ENCODE data around the gene FBXL7. TPM values are rescaled to one million over a fixed set of nuclear protein-coding genes. Genes with fewer than 3 reads are reported as not detected.

The FBXL7 gene
- total RNA-seq, 2 donors from 2014 or later = 21.1 to 31.7 TPM

DNA sequence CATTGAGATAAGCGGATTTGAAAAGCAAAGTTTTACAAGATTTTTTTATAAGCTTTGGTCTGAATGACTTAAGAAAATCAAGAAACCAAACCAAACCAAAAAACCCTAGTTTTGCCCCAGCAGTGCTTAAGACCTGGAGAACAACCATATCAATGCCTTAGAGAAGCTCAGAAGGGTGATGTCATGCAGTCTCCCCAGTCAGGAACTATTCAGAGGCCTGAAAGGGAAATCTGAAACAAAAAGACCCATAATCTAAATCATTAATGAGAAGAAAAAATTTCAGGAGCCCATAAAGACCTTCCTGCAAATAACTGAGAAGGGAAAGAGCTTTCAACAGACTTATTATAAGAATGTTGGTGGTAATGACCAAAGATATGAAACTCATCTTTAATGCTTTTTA, 399.5 kb downstream of the FBXL7 start:
- Histone ChIP-seq H3K27me3 (replicated peaks; ENCODE audit: insufficient read depth) (no peaks in the 10 kb centered on the region), H3K4me3 (no peak overlapping the region), H3K9me3 (no peaks in the 10 kb centered on the region), H3K4me1 (ENCODE audit: control insufficient read depth in 1 of 2, low read depth in 2 of 2) (peaks cover 5 to 8% of the 10 kb centered on the region in 2 donors), H3K27ac (no peak overlapping the region), H3K36me3 (no peaks in the 10 kb centered on the region)
- no peak for DNase-seq (ENCODE audit: low spot score)
- TF ChIP-seq, protein P1, sequence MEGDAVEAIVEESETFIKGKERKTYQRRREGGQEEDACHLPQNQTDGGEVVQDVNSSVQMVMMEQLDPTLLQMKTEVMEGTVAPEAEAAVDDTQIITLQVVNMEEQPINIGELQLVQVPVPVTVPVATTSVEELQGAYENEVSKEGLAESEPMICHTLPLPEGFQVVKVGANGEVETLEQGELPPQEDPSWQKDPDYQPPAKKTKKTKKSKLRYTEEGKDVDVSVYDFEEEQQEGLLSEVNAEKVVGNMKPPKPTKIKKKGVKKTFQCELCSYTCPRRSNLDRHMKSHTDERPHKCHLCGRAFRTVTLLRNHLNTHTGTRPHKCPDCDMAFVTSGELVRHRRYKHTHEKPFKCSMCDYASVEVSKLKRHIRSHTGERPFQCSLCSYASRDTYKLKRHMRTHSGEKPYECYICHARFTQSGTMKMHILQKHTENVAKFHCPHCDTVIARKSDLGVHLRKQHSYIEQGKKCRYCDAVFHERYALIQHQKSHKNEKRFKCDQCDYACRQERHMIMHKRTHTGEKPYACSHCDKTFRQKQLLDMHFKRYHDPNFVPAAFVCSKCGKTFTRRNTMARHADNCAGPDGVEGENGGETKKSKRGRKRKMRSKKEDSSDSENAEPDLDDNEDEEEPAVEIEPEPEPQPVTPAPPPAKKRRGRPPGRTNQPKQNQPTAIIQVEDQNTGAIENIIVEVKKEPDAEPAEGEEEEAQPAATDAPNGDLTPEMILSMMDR (IDR thresholded peaks at IDR 0.05) = no peak
- no peak for ATAC-seq (ENCODE audit: insufficient number of reproducible peaks, low FRiP score, low read depth)

DNA sequence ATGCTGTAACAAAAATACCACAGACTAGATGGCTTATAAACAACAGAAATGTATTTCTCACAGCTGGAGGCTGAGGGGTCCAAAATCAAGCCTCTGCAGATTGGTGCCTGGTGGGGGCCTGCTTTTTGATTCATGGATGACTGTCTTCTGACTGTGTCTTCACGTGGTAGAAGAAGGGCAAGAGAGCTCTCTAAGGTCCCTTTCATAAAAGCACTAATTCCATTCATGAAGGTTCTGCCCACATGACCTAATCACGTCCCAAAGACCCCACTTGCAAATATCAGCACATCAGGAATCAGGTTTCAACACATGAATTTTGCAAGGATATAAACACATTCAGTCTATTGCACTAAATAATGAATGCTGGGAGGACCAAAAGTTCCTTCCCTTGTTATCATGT, 401.2 kb downstream of the FBXL7 start:
- Histone ChIP-seq H3K9me3 (no peaks in the 10 kb centered on the region), H3K27me3 (replicated peaks; ENCODE audit: insufficient read depth) (no peaks in the 10 kb centered on the region), H3K36me3 (no peaks in the 10 kb centered on the region), H3K27ac (no peak overlapping the region), H3K4me1 (ENCODE audit: control insufficient read depth in 1 of 2, low read depth in 2 of 2) (peaks cover 5 to 18% of the 10 kb centered on the region in 2 donors), H3K4me3 (no peak overlapping the region)
- ATAC-seq (ENCODE audit: insufficient number of reproducible peaks, low FRiP score, low read depth) = no peak
- TF ChIP-seq, protein P1 (IDR thresholded peaks at IDR 0.05) = no peak
- no peak for DNase-seq (ENCODE audit: low spot score)

DNA sequence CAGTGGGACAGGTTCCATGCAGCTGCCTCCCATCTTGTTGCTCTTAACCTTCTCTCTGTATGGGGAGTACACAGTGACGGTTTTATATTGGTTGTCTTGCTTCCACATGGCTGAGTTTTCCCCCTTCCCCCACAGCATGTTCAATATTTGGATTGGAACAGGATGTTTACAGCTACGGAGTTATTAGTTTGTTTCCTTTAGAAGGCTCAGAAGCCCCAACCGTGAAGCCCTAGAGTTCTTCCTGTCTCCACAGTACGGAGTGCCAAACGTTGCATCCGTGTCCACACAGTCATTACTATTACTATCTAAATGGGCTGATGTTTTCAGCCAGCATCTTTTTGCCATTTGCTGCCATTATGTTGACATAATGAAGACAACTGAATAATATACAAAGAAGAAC, 402.1 kb downstream of the FBXL7 start:
- Histone ChIP-seq H3K4me1 (ENCODE audit: control insufficient read depth in 1 of 2, low read depth in 2 of 2) (peaks cover 5 to 18% of the 10 kb centered on the region in 2 donors), H3K27me3 (replicated peaks; ENCODE audit: insufficient read depth) (no peaks in the 10 kb centered on the region), H3K4me3 (no peak overlapping the region), H3K27ac (no peak overlapping the region), H3K9me3 (no peaks in the 10 kb centered on the region), H3K36me3 (no peaks in the 10 kb centered on the region)
- ATAC-seq (ENCODE audit: insufficient number of reproducible peaks, low FRiP score, low read depth) = no peak
- TF ChIP-seq, protein P1 (IDR thresholded peaks at IDR 0.05) = no peak
- no peak for DNase-seq (ENCODE audit: low spot score)

DNA sequence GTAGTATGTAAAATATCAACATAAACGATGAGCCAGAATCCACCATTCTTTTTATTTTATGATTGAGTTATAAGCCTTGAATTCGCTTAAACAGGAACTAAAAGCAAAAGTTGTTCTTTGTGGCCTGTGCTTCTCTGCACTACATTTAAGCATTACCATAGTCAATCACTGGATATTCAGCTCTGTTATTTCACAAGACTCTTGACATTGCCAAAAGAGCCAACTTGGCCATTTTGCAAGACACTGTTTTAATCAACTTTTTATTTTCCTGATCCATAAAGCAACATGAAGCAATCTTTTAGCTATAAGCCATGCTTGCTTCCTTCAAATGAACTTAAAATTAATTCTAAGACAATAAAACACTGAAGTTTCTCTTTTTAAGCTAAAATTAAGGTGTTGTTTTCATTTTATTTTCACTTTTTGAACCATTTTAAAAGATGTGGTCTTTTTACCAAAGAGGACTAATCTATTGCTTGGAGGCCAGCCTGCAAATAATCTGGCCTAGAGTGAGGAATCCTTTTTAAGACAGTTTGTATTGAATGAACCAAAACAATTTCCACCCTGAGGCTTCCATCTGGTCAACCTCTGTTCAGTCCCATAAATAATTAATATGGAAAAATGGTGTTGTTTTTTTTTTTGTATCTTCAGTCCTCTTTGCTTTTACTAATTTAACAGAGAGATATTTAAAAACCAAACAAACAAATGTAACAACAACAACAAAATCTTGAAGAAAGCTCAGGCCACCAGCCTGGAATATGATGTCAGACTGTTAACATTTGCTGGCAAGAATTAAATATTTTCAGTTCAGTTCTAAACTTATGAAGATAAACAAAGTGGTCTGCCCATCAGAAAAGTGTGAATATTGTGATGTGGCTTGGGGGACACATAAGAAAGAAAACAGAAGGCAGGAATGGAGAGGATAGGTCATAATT, 405.2 kb downstream of the FBXL7 start:
- no peaks in the 10 kb centered on the region for H3K9me3 ChIP-seq
- no peaks in the 10 kb centered on the region for H3K36me3 ChIP-seq
- no peak overlapping the region for H3K27ac ChIP-seq
- TF ChIP-seq, protein P1 (IDR thresholded peaks at IDR 0.05) = no peak
- no peak for DNase-seq (ENCODE audit: low spot score)
- H3K4me1 ChIP-seq (ENCODE audit: control insufficient read depth in 1 of 2, low read depth in 2 of 2) = peaks cover 5 to 18% of the 10 kb centered on the region in 2 donors
- no peak for ATAC-seq (ENCODE audit: insufficient number of reproducible peaks, low FRiP score, low read depth)
- H3K27me3 ChIP-seq (replicated peaks; ENCODE audit: insufficient read depth) = no peaks in the 10 kb centered on the region
- no peak overlapping the region for H3K4me3 ChIP-seq

DNA sequence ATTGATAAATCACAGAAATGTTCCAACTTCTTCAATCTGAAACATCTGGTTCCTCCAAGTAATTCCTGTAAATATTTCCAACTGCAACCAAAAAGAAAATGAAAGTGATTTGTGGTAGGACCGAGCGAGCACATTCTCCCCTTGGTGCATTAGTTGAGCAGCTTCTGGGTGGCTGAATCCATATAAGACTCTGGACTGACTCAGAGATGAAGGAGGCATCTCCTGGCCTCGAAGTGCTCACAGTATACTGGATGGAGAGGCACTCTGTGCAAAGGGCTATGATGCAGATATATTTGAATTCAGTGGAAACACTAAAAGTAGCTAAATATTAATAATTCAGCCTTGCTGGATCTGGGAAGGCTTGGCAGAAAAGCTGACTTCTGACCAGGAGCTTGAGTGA, 414.7 kb downstream of the FBXL7 start:
- no peak overlapping the region for H3K27ac ChIP-seq
- no peaks in the 10 kb centered on the region for H3K36me3 ChIP-seq
- no peaks in the 10 kb centered on the region for H3K9me3 ChIP-seq
- DNase-seq (ENCODE audit: low spot score) = no peak
- no peaks in the 10 kb centered on the region for H3K27me3 ChIP-seq (replicated peaks; ENCODE audit: insufficient read depth)
- no peak for ATAC-seq (ENCODE audit: insufficient number of reproducible peaks, low FRiP score, low read depth)
- peaks cover 0 to 4% of the 10 kb centered on the region in 2 donors for H3K4me1 ChIP-seq (ENCODE audit: control insufficient read depth in 1 of 2, low read depth in 2 of 2)
- TF ChIP-seq, protein P1 (IDR thresholded peaks at IDR 0.05) = no peak
- no peak overlapping the region for H3K4me3 ChIP-seq

All from thoracic aorta (tissue), 2 donors.